Mesendoderm (in vitro differentiated cells): ENCODE data around the gene MTURN. TPM values are rescaled to one million over a fixed set of nuclear protein-coding genes. Genes with fewer than 3 reads are reported as not detected.

ENCODE experiments used
- DNase-seq: peaks from one replicate; pipeline ENCODE4 v3.0.0; 2013
- H2AK5ac ChIP-seq: 2 replicates; pipeline ENCODE4 v1.6.1; 2013; ENCODE audit warnings: low read length, inconsistent platforms
- H2BK120ac ChIP-seq: 2 replicates; pipeline ENCODE4 v1.6.1; 2013; ENCODE audit warnings: low read depth, mild to moderate bottlenecking, low read length, moderate library complexity, mixed read lengths
- H2BK15ac ChIP-seq: replicated peaks from 2 replicates; pipeline ENCODE4 v1.6.1; 2013; ENCODE audit warnings: low read depth, mild to moderate bottlenecking, moderate library complexity
- H2BK5ac ChIP-seq: 2 replicates; pipeline ENCODE4 v1.6.1; 2013; ENCODE audit warnings: low read length, inconsistent platforms
- H3K18ac ChIP-seq: 2 replicates; pipeline ENCODE4 v1.6.1; 2013; ENCODE audit warnings: mild to moderate bottlenecking, low read length, mixed read lengths
- H3K23ac ChIP-seq: one replicate; pipeline ENCODE4 v1.6.1; 2013; ENCODE audit warnings: low read length
- H3K27ac ChIP-seq: 2 replicates; pipeline ENCODE4 v1.5.1; 2013; ENCODE audit warnings: low read depth, mild to moderate bottlenecking, inconsistent platforms, low read length, moderate library complexity
- H3K27me3 ChIP-seq: 2 replicates; pipeline ENCODE4 v1.6.1; 2013; ENCODE audit warnings: low read length, control low read depth, mild to moderate bottlenecking, inconsistent platforms; ENCODE audit not compliant: insufficient read depth, poor library complexity
- H3K36me3 ChIP-seq: 2 replicates; pipeline ENCODE4 v1.6.1; 2013; ENCODE audit warnings: low read length, inconsistent platforms; ENCODE audit not compliant: control insufficient read depth, insufficient read depth
- H3K4ac ChIP-seq: one replicate; pipeline ENCODE4 v1.6.1; 2013; ENCODE audit warnings: low read depth, mild to moderate bottlenecking, low read length, moderate library complexity
- H3K4me1 ChIP-seq: 2 replicates; pipeline ENCODE4 v1.6.1; 2013; ENCODE audit warnings: low read depth, low read length, inconsistent platforms; ENCODE audit not compliant: control insufficient read depth
- H3K4me2 ChIP-seq: 2 replicates; pipeline ENCODE4 v1.6.1; 2013; ENCODE audit warnings: low read length
- H3K4me3 ChIP-seq: 2 replicates; pipeline ENCODE4 v1.5.1; 2013; ENCODE audit warnings: mild to moderate bottlenecking, low read length
- H3K56ac ChIP-seq: one replicate; pipeline ENCODE4 v1.6.1; 2013; ENCODE audit warnings: low read length
- H3K79me1 ChIP-seq: 2 replicates; pipeline ENCODE4 v1.6.1; 2013; ENCODE audit warnings: low read length, inconsistent platforms
- H3K79me2 ChIP-seq: 2 replicates; pipeline ENCODE4 v1.6.1; 2013; ENCODE audit warnings: mild to moderate bottlenecking, low read length; ENCODE audit not compliant: control insufficient read depth, insufficient read depth
- H3K9ac ChIP-seq: 2 replicates; pipeline ENCODE4 v1.6.1; 2013; ENCODE audit warnings: low read length, inconsistent platforms
- H4K5ac ChIP-seq: one replicate; pipeline ENCODE4 v1.6.1; 2013; ENCODE audit warnings: low read length
- H4K8ac ChIP-seq: one replicate; pipeline ENCODE4 v1.6.1; 2013; ENCODE audit warnings: low read depth, mild to moderate bottlenecking, control low read depth, low read length, moderate library complexity
- WGBS: extraction: QIAGEN DNeasy Blood & Tissue Kit; methylation state at CpG from one replicate; pipeline ENCODE4 v1.1.7; 2013; ENCODE audit warnings: low lambda C conversion rate, missing lambda C conversion rate; ENCODE audit not compliant: insufficient coverage; ENCODE audit errors: extremely low coverage; 5-methylcytosine and 5-hydroxymethylcytosine counted together
- small RNA-seq: library from polyadenylated mRNA; stranded (forward); fragments of <200 nt; extraction: miRNeasy Mini kit (QIAGEN cat#:217004); gene quantifications from one replicate; pipeline ENCODE3, GENCODE V24; 2013; ENCODE audit not compliant: insufficient read depth

The MTURN gene

GRCh38 chr7:30207376-30207775, 72.6 kb downstream of the MTURN start:
- H3K4me1 ChIP-seq: no peaks in the 10 kb centered on the region
- H3K27me3 ChIP-seq: no peaks in the 10 kb centered on the region
- no peak overlapping the region for H3K56ac ChIP-seq
- H3K4me2 ChIP-seq: no peak overlapping the region
- H2AK5ac ChIP-seq: no peak overlapping the region
- DNase-seq: no peak
- no peaks in the 10 kb centered on the region for H3K36me3 ChIP-seq
- H3K23ac ChIP-seq: no peak overlapping the region
- H3K4ac ChIP-seq: no peak overlapping the region
- H3K18ac ChIP-seq: no peak overlapping the region
- no peak overlapping the region for H2BK15ac ChIP-seq
- H4K5ac ChIP-seq: no peak overlapping the region
- no peak overlapping the region for H3K27ac ChIP-seq
- no peaks in the 10 kb centered on the region for H3K79me2 ChIP-seq
- H4K8ac ChIP-seq: no peak overlapping the region
- WGBS: no CpG with 5 or more reads among the region's 4 CpGs
- H2BK5ac ChIP-seq: no peak overlapping the region
- H2BK120ac ChIP-seq: no peak overlapping the region
- H3K79me1 ChIP-seq: no peaks in the 10 kb centered on the region
- no peak overlapping the region for H3K9ac ChIP-seq
- no peak overlapping the region for H3K4me3 ChIP-seq

GRCh38 chr7:30209951-30210350, 75.2 kb downstream of the MTURN start:
- no peak overlapping the region for H3K23ac ChIP-seq

More at GRCh38 chr7:30209951-30210350, 75.2 kb downstream of the MTURN start:
- Histone ChIP-seq H3K4me3 (no peak overlapping the region), H3K18ac (no peak overlapping the region), H2BK120ac (no peak overlapping the region), H3K27me3 (no peaks in the 10 kb centered on the region), H3K9ac (no peak overlapping the region), H3K79me1 (no peaks in the 10 kb centered on the region), H4K8ac (no peak overlapping the region), H3K27ac (no peak overlapping the region), H2BK5ac (no peak overlapping the region), H3K4me1 (no peaks in the 10 kb centered on the region), H3K56ac (no peak overlapping the region), H3K4me2 (no peak overlapping the region), H3K4ac (no peak overlapping the region), H2BK15ac (no peak overlapping the region), H2AK5ac (no peak overlapping the region), H3K79me2 (no peaks in the 10 kb centered on the region), H4K5ac (no peak overlapping the region), H3K36me3 (no peaks in the 10 kb centered on the region)
- WGBS: no CpG with 5 or more reads among the region's 5 CpGs
- DNase-seq: no peak

Small RNA genes within 50 kb of the gene (small RNA-seq; reads per million reads assigned to genes)
- not detected for gene RPS27P16
